Gastroesophageal sphincter (tissue), 3 donors: ENCODE results near the gene MINDY3.

Experiments
- EP300 ChIP-seq: sonication (generic); formaldehyde crosslinking; IDR thresholded peaks from one replicate; pipeline ENCODE4 v1.6.1; 2017; ENCODE audit warnings: antibody characterized with exemption, mild to moderate bottlenecking
- POLR2A ChIP-seq, 2 donors: fragments of 450-650 bp; IDR thresholded peaks; one replicate each; pipeline ENCODE4 v1.6.1; 2017; ENCODE audit warnings: antibody characterized with exemption in 2 of 2, mild to moderate bottlenecking in 2 of 2, moderate library complexity in 1 of 2
- TF ChIP-seq, protein P1 (sequence below), 4 experiments: fragments of 200-600 bp in 2 of 4; fragments of 450-650 bp in 2 of 4; sonication (generic) in 1 of 4; IDR thresholded peaks; one replicate each; pipeline ENCODE4 v1.5.1; 2017 to 2019; ENCODE audit warnings: antibody characterized with exemption in 4 of 4, mild to moderate bottlenecking in 2 of 4, moderate library complexity in 2 of 4

DNA sequence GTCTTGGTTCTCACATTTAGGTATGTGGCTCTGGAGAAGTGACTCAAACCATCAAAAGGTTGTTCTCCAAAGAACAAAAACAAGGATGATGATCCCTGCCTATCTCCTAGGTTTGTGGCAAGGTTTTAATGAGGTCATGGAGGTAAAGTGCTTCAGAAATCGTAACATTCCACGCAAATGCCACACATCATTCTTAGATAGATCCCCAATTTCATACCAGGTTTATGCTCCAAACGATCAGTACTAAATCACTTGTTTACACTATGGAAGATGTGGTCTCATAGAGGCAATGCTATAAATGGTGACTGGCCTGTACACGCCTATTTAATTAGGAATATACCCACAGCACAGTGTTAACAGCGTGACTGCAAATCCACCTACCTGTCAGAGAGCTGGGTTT lies 66.6 kb downstream of the MINDY3 start:
- TF ChIP-seq POLR2A (IDR thresholded peaks at IDR 0.05) = no peak
- TF ChIP-seq EP300 = no peak
- TF ChIP-seq, protein P1, sequence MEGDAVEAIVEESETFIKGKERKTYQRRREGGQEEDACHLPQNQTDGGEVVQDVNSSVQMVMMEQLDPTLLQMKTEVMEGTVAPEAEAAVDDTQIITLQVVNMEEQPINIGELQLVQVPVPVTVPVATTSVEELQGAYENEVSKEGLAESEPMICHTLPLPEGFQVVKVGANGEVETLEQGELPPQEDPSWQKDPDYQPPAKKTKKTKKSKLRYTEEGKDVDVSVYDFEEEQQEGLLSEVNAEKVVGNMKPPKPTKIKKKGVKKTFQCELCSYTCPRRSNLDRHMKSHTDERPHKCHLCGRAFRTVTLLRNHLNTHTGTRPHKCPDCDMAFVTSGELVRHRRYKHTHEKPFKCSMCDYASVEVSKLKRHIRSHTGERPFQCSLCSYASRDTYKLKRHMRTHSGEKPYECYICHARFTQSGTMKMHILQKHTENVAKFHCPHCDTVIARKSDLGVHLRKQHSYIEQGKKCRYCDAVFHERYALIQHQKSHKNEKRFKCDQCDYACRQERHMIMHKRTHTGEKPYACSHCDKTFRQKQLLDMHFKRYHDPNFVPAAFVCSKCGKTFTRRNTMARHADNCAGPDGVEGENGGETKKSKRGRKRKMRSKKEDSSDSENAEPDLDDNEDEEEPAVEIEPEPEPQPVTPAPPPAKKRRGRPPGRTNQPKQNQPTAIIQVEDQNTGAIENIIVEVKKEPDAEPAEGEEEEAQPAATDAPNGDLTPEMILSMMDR (IDR thresholded peaks at IDR 0.05) = no peak
